Measurements from ENCODE around the gene SCOC. TPM values are rescaled to one million over a fixed set of nuclear protein-coding genes. Genes with fewer than 3 reads are reported as not detected.

Gene SCOC
- total RNA-seq, 2 donors from 2014 or later: 53.3 to 124 TPM

GRCh38 chr4:140344101-140344500, 29.3 kb upstream of the SCOC start:
- no peaks in the 10 kb centered on the region for H3K36me3 ChIP-seq
- no peak for DNase-seq (ENCODE audit: low spot score)
- H3K27me3 ChIP-seq: no peaks in the 10 kb centered on the region

GRCh38 chr4:140344621-140345020, 28.8 kb upstream of the SCOC start:
- H3K4me3 ChIP-seq: no peak overlapping the region
- no peak overlapping the region for H3K27ac ChIP-seq
- DNase-seq (ENCODE audit: low spot score): no peak
- H3K36me3 ChIP-seq: no peaks in the 10 kb centered on the region
- H3K4me1 ChIP-seq: no peaks in the 10 kb centered on the region
- H3K9me3 ChIP-seq: no peaks in the 10 kb centered on the region
- H3K27me3 ChIP-seq: no peaks in the 10 kb centered on the region
- no peak for TF ChIP-seq CTCF (IDR thresholded peaks at IDR 0.05)

More at GRCh38 chr4:140344101-140344500, 29.3 kb upstream of the SCOC start:
- Histone ChIP-seq H3K9me3 (no peaks in the 10 kb centered on the region), H3K4me3 (no peak overlapping the region), H3K27ac (no peak overlapping the region), H3K4me1 (no peaks in the 10 kb centered on the region)
- no peak for TF ChIP-seq CTCF (IDR thresholded peaks at IDR 0.05)

- Histone ChIP-seq H3K27me3 (no peaks in the 10 kb centered on the region), H3K9me3 (no peaks in the 10 kb centered on the region), H3K36me3 (no peaks in the 10 kb centered on the region), H3K4me3 (no peak overlapping the region), H3K4me1 (no peaks in the 10 kb centered on the region), H3K27ac (no peak overlapping the region)
- no peak for DNase-seq (ENCODE audit: low spot score)
- no peak for TF ChIP-seq CTCF (IDR thresholded peaks at IDR 0.05)
These were observed 27.3 kb upstream of the SCOC start for GRCh38 chr4:140346136-140346535.

- Histone ChIP-seq H3K36me3 (no peaks in the 10 kb centered on the region), H3K27me3 (no peaks in the 10 kb centered on the region), H3K9me3 (no peaks in the 10 kb centered on the region), H3K4me1 (no peaks in the 10 kb centered on the region), H3K27ac (no peak overlapping the region), H3K4me3 (no peak overlapping the region)
- DNase-seq (ENCODE audit: low spot score): no peak
- no peak for TF ChIP-seq CTCF (IDR thresholded peaks at IDR 0.05)
These were observed 23.6 kb upstream of the SCOC start for GRCh38 chr4:140349816-140350215.

- H3K27me3 ChIP-seq: no peaks in the 10 kb centered on the region
- H3K27ac ChIP-seq: no peak overlapping the region
- no peak for TF ChIP-seq CTCF (IDR thresholded peaks at IDR 0.05)
- H3K9me3 ChIP-seq: no peaks in the 10 kb centered on the region
- no peaks in the 10 kb centered on the region for H3K36me3 ChIP-seq
- DNase-seq (ENCODE audit: low spot score): no peak
- H3K4me1 ChIP-seq: no peaks in the 10 kb centered on the region
- H3K4me3 ChIP-seq: no peak overlapping the region
These were observed 22.1 kb upstream of the SCOC start for GRCh38 chr4:140351093-140352075.
